GM12878 (cell line): ENCODE measurements around the gene SRCIN1. TPM values are rescaled to one million over a fixed set of nuclear protein-coding genes. Genes with fewer than 3 reads are reported as not detected.

Experiments used
- ATAC-seq: fragments of 200-7000 bp; cut with Tn5 transposase; 3 replicates; pipeline ENCODE4 v1.9.1; 2020; ENCODE audit warnings: mild to moderate bottlenecking, moderate library complexity
- BruUV-seq: library from RNA; stranded (reverse); fragments of 400-500 nt; replicated peaks from 2 replicates; lab custom pipeline; 2021; lab: Mats Ljungman, UMichigan
- CTCF ChIA-PET: fragments of 300-600 bp; sonication (Branson Sonifier 250); formaldehyde crosslinking; extraction: SDS; loops from one replicate; lab custom pipeline; 2021; ENCODE audit warnings: inconsistent platforms; lab: Yijun Ruan, JAX
- POLR2A ChIA-PET: fragments of 350-600 bp; formaldehyde crosslinking; extraction: SDS; loops from one replicate; lab custom pipeline; 2021; ENCODE audit warnings: inconsistent platforms; lab: Charles Lee
- RAD21 ChIA-PET: fragments of 300-600 bp; sonication (Branson Sonifier 250); formaldehyde crosslinking; loops from one replicate; lab custom pipeline; 2023; ENCODE audit warnings: antibody characterized with exemption; ENCODE audit not compliant: unreplicated experiment; lab: Charles Lee
- SMC1A ChIA-PET: fragments of 300-600 bp; sonication (Branson Sonifier 250); formaldehyde crosslinking; loops from one replicate; lab custom pipeline; 2023; ENCODE audit not compliant: unreplicated experiment, uncharacterized antibody; lab: Charles Lee
- DNase-seq: peaks from one replicate; pipeline ENCODE4 v3.0.0-alpha.2; 2011; ENCODE audit warnings: low read depth, low spot score
- FAIRE-seq: peaks from 3 replicates; lab custom pipeline; 2011; peaks lifted over from hg19 to GRCh38; lab: Jason Lieb, UNC
- H2AFZ ChIP-seq: 2 replicates; pipeline ENCODE4 v1.6.0; 2011; ENCODE audit warnings: low read depth, low read length, control low read depth; ENCODE audit not compliant: control insufficient read depth
- H3K27ac ChIP-seq: 2 replicates; pipeline ENCODE4 v1.5.1; 2011; ENCODE audit warnings: control low read depth; ENCODE audit not compliant: control insufficient read depth, insufficient read depth
- H3K27me3 ChIP-seq, 2 experiments: replicated peaks in 1 of 2; 2 replicates each; pipeline versions ENCODE4 v1.6.0 to v1.6.1; 2011; ENCODE audit warnings: low read length in 1 of 2; ENCODE audit not compliant: control insufficient read depth in 2 of 2, insufficient read depth in 2 of 2
- H3K36me3 ChIP-seq, 2 experiments: 2 replicates each; pipeline ENCODE4 v1.5.1; 2011; ENCODE audit warnings: low read length in 1 of 2; ENCODE audit not compliant: control insufficient read depth in 2 of 2, insufficient read depth in 2 of 2
- H3K4me1 ChIP-seq: 2 replicates; pipeline ENCODE4 v1.6.1; 2011; ENCODE audit warnings: mild to moderate bottlenecking, low read length, moderate library complexity, mixed read lengths; ENCODE audit not compliant: control insufficient read depth, insufficient read depth
- H3K4me2 ChIP-seq: 2 replicates; pipeline ENCODE4 v1.6.0; 2011; ENCODE audit warnings: control low read depth; ENCODE audit not compliant: control insufficient read depth, insufficient read depth
- H3K4me3 ChIP-seq: fragments of 200-600 bp; sonication (generic); 2 replicates; pipeline ENCODE4 v1.5.1; 2016
- H3K79me2 ChIP-seq: 2 replicates; pipeline ENCODE4 v1.6.0; 2011; ENCODE audit warnings: low read length; ENCODE audit not compliant: control insufficient read depth, insufficient read depth
- H3K9ac ChIP-seq: 2 replicates; pipeline ENCODE4 v1.8.0; 2011; ENCODE audit warnings: low read length, control low read depth, mixed read lengths; ENCODE audit not compliant: control insufficient read depth, insufficient read depth
- H3K9me3 ChIP-seq: replicated peaks from 3 replicates; pipeline ENCODE4 v1.5.1; 2011; ENCODE audit warnings: mild to moderate bottlenecking, low read length; ENCODE audit not compliant: control insufficient read depth, insufficient read depth
- H4K20me1 ChIP-seq: 2 replicates; pipeline ENCODE4 v1.6.0; 2011; ENCODE audit not compliant: control insufficient read depth, insufficient read depth
- KLF5 ChIP-seq: fragments of 450-650 bp; IDR thresholded peaks from 2 replicates; pipeline ENCODE4 v1.6.1; 2014; ENCODE audit warnings: mild to moderate bottlenecking; ENCODE audit not compliant: partially characterized antibody
- MYB ChIP-seq: fragments of 150-350 bp; IDR thresholded peaks from 2 replicates; pipeline ENCODE4 v1.6.1; 2014; ENCODE audit warnings: mild to moderate bottlenecking, low read depth, low read length, borderline replicate concordance
- MYC ChIP-seq: IDR thresholded peaks from 2 replicates; pipeline ENCODE4 v1.6.1; 2011; ENCODE audit warnings: mild to moderate bottlenecking, low read length, moderate library complexity, inconsistent platforms; ENCODE audit not compliant: insufficient read depth, insufficient replicate concordance, insufficient read length, severe bottlenecking
- NRF1 ChIP-seq: conservative IDR thresholded peaks from 2 replicates; pipeline ENCODE4 v1.6.1; 2011; ENCODE audit warnings: mild to moderate bottlenecking, low read depth, low read length, improper control_type of control experiment
- PAX8 ChIP-seq: fragments of 450-650 bp; IDR thresholded peaks from 2 replicates; pipeline ENCODE4 v1.6.1; 2017; ENCODE audit warnings: mild to moderate bottlenecking, moderate library complexity
- SMAD5 ChIP-seq: IDR thresholded peaks from 2 replicates; pipeline ENCODE4 v1.6.1; 2016; ENCODE audit warnings: antibody characterized with exemption, low read depth
- TCF12 ChIP-seq: IDR thresholded peaks from 2 replicates; pipeline ENCODE4 v1.6.1; 2011; ENCODE audit warnings: low read depth, mild to moderate bottlenecking, low read length
- ZNF274 ChIP-seq: IDR thresholded peaks from one replicate; pipeline ENCODE4 v1.8.0; 2011; ENCODE audit not compliant: insufficient read length, insufficient read depth
- WGBS: methylation state at CpG from one replicate; pipeline ENCODE4 v1.1.6; 2016; ENCODE audit warnings: low lambda C conversion rate; ENCODE audit not compliant: insufficient replicate concordance, insufficient coverage; ENCODE audit errors: missing lambda C conversion rate; 5-methylcytosine and 5-hydroxymethylcytosine counted together
- in situ Hi-C: fragments of 300-500 bp; cut with MboI; formaldehyde crosslinking; loops from 9 replicates; pipeline ENCODE4 v1.14.3; 2018; ENCODE audit warnings: mixed read lengths
- intact Hi-C: fragments of 100-400 bp; cut with micrococcal nuclease; formaldehyde crosslinking; loops from one replicate; pipeline ENCODE4 v1.14.2; 2022; ENCODE audit not compliant: unreplicated experiment
- polyA plus RNA-seq, 11 experiments: library from polyadenylated mRNA; depleted of rRNA in 4 of 11; unstranded in 6 of 11; stranded (reverse) in 5 of 11; fragments of >200 nt; fragmentation: Nextera tagmentation in 4 of 11; fragmentation: Illumina TruSeq in 1 of 11; extraction: Ambion mirVana in 4 of 11; extraction: Trizol in 1 of 11; gene quantifications; 1 replicate in 1 of 11; 2 replicates in 10 of 11; pipeline versions ENCODE4 v1.2.1 to v1.2.3, GENCODE V29; 2011 to 2016; ENCODE audit warnings: inconsistent platforms in 2 of 11, missing spikeins in 2 of 11, low read depth in 1 of 11
- total RNA-seq, 4 experiments: library from RNA; depleted of rRNA in 3 of 4; stranded (reverse); fragments of >200 nt in 3 of 4; fragmentation: Illumina TruSeq in 1 of 4; extraction: Trizol in 1 of 4; gene quantifications; 2 replicates each; pipeline versions ENCODE4 v1.2.1 to v1.2.3, GENCODE V29; 2013 to 2021
- TF ChIP-seq, protein P1 (sequence below): fragments of 450-650 bp; IDR thresholded peaks from 2 replicates; pipeline ENCODE4 v1.6.1; 2017; ENCODE audit warnings: mild to moderate bottlenecking

SRCIN1 gene
- total and polyA plus RNA-seq, 10 of the 15 experiments (the other 5 are each of a cell fraction or from before 2014, with no cell fraction given) = under 0.01 to 0.74 (median 0.20) TPM; not detected in 3

DNA sequence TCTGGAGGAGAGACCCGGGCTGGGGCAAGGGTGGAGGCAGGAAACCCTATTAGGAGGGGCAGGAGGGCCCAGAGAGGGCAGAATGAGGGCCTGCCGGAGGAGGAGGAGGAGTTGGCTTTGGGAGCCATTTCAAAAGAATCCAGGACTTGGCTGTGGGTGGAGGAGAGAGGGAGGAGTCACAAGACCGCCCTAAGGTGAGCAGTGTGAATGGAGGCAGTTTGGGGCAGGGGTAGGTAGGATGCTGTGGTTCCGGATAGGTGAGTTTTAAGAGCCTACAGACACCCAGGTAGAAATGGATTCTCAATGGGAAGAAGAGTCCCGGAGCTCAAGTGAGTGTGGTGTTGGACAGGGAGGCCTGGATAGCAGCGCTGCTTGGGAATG lies 97.2 kb downstream of the SRCIN1 start:
- POLR2A ChIA-PET = no interaction called here
- H4K20me1 ChIP-seq = no peaks in the 10 kb centered on the region
- no peaks in the 10 kb centered on the region for H3K79me2 ChIP-seq
- FAIRE-seq = no peak
- RAD21 ChIA-PET = no interaction called here
- H3K9me3 ChIP-seq = no peaks in the 10 kb centered on the region
- no peak overlapping the region for H3K9ac ChIP-seq
- DNase-seq = no peak
- CTCF ChIA-PET = interaction anchor here (1.0 to 2.0 kb wide), 6 partner anchors 16 to 231 kb away, joined by 3 to 8 read pairs (median 5); no protein-coding TSS in a partner anchor
- intact Hi-C loops (loop anchor here (5.0 kb wide), 1 partner anchor 159 kb away; no protein-coding TSS in a partner anchor), in situ Hi-C loops (no loop called here)
- no TSS peak for BruUV-seq
- no peaks in the 10 kb centered on the region for H3K36me3 ChIP-seq
- SMC1A ChIA-PET = no interaction called here
- H2AFZ ChIP-seq = no peak overlapping the region
- no peak for ATAC-seq
- TF ChIP-seq, protein P1, sequence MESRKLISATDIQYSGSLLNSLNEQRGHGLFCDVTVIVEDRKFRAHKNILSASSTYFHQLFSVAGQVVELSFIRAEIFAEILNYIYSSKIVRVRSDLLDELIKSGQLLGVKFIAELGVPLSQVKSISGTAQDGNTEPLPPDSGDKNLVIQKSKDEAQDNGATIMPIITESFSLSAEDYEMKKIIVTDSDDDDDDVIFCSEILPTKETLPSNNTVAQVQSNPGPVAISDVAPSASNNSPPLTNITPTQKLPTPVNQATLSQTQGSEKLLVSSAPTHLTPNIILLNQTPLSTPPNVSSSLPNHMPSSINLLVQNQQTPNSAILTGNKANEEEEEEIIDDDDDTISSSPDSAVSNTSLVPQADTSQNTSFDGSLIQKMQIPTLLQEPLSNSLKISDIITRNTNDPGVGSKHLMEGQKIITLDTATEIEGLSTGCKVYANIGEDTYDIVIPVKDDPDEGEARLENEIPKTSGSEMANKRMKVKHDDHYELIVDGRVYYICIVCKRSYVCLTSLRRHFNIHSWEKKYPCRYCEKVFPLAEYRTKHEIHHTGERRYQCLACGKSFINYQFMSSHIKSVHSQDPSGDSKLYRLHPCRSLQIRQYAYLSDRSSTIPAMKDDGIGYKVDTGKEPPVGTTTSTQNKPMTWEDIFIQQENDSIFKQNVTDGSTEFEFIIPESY = no peak
- TF ChIP-seq MYC = no peak
- no peak for TF ChIP-seq PAX8
- TF ChIP-seq MYB = no peak
- TF ChIP-seq TCF12 = no peak
- TF ChIP-seq ZNF274 = no peak
- TF ChIP-seq KLF5 = no peak
- TF ChIP-seq NRF1 = no peak
- no peak for TF ChIP-seq SMAD5
- H3K4me2 ChIP-seq = no peak overlapping the region
- peaks cover 4 to 10% of the 10 kb centered on the region in 2 experiments; a peak in 3 of 4 replicates for H3K27me3 ChIP-seq
- peaks cover 3% of the 10 kb centered on the region; the same call in 1 of the 2 replicates for H3K4me1 ChIP-seq
- H3K4me3 ChIP-seq = no peak overlapping the region
- no peak overlapping the region for H3K27ac ChIP-seq
- 55% methylated on average over 6 of the region's 6 CpGs for WGBS
